Fibroblast of lung (primary cell): ENCODE data around the gene CARS1. TPM values are rescaled to one million over a fixed set of nuclear protein-coding genes. Genes with fewer than 3 reads are reported as not detected.
A peak's percentile ranks its signal among the peaks of the same experiment; 100 is the strongest.

Experiments
- DNase-seq, 2 donors: peaks; one replicate each; pipeline versions ENCODE4 v3.0.0 to v3.0.0-alpha.2; 2010; ENCODE audit warnings: low read depth in 2 of 2
- H2AFZ ChIP-seq: 2 replicates; pipeline ENCODE4 v1.5.1; 2012; ENCODE audit warnings: low read length, control low read depth, inconsistent platforms
- H3K27ac ChIP-seq: 2 replicates; pipeline ENCODE4 v1.5.1; 2011; ENCODE audit warnings: low read length, control low read depth; ENCODE audit not compliant: insufficient read depth
- H3K27me3 ChIP-seq: 2 replicates; pipeline ENCODE4 v1.5.1; 2011; ENCODE audit warnings: mild to moderate bottlenecking, low read length; ENCODE audit not compliant: control insufficient read depth, insufficient read depth
- H3K36me3 ChIP-seq: 2 replicates; pipeline ENCODE4 v1.5.1; 2011; ENCODE audit warnings: low read length; ENCODE audit not compliant: control insufficient read depth, insufficient read depth
- H3K4me1 ChIP-seq: 2 replicates; pipeline ENCODE4 v1.5.1; 2011; ENCODE audit warnings: low read length; ENCODE audit not compliant: control insufficient read depth, insufficient read depth; ENCODE audit errors: extremely low read depth
- H3K4me2 ChIP-seq: 2 replicates; pipeline ENCODE4 v1.5.1; 2011; ENCODE audit warnings: low read length, control low read depth; ENCODE audit not compliant: insufficient read depth; ENCODE audit errors: extremely low read depth
- H3K4me3 ChIP-seq, 4 experiments: fragments of 200-600 bp in 1 of 4; sonication (generic) in 1 of 4; replicated peaks in 1 of 4; 2 replicates each; pipeline ENCODE4 v1.5.1; 2011 to 2016; ENCODE audit warnings: low read length in 4 of 4, low read depth in 3 of 4, mild to moderate bottlenecking in 3 of 4, control low read depth in 2 of 4, inconsistent platforms in 1 of 4, mixed read lengths in 1 of 4; ENCODE audit not compliant: insufficient read depth in 1 of 4; ENCODE audit errors: control extremely low read depth in 1 of 4
- H3K79me2 ChIP-seq: 2 replicates; pipeline ENCODE4 v1.5.1; 2012; ENCODE audit warnings: mild to moderate bottlenecking, low read length, inconsistent platforms; ENCODE audit not compliant: control insufficient read depth, insufficient read depth
- H3K9ac ChIP-seq: 2 replicates; pipeline ENCODE4 v1.5.1; 2011; ENCODE audit warnings: mild to moderate bottlenecking, low read length, control low read depth; ENCODE audit not compliant: insufficient read depth
- H3K9me3 ChIP-seq: 2 replicates; pipeline ENCODE4 v1.5.1; 2012; ENCODE audit warnings: low read depth, low read length; ENCODE audit not compliant: control insufficient read depth, insufficient read depth
- H4K20me1 ChIP-seq: 2 replicates; pipeline ENCODE4 v1.5.1; 2011; ENCODE audit warnings: low read length; ENCODE audit not compliant: control insufficient read depth, insufficient read depth; ENCODE audit errors: extremely low read depth
- EZH2 ChIP-seq: IDR thresholded peaks from 2 replicates; pipeline ENCODE4 v1.5.1; 2012; ENCODE audit warnings: low read length, control low read depth, mild to moderate bottlenecking; ENCODE audit errors: missing control alignments
- polyA plus RNA-seq, 2 donors: library from polyadenylated mRNA; depleted of rRNA in 1 of 2; stranded (reverse) in 1 of 2; unstranded in 1 of 2; fragments of >200 nt; gene quantifications; 2 replicates each; pipeline ENCODE4 v1.2.1, GENCODE V29; 2011 to 2012; ENCODE audit warnings: missing spikeins in 1 of 2
- total RNA-seq: library from RNA; depleted of rRNA; stranded (reverse); fragments of >200 nt; gene quantifications from 2 replicates; pipeline ENCODE4 v1.2.1, GENCODE V29; 2014
- TF ChIP-seq, protein P1 (sequence below), 2 donors: IDR thresholded peaks in 1 of 2; conservative IDR thresholded peaks in 1 of 2; 1 replicate in 1 of 2; 2 replicates in 1 of 2; pipeline ENCODE4 v1.5.1; 2011 to 2012; ENCODE audit warnings: low read length in 2 of 2, control low read depth in 1 of 2, inconsistent platforms in 1 of 2, low read depth in 1 of 2, mild to moderate bottlenecking in 1 of 2

The CARS1 gene
- total and polyA plus RNA-seq, 2 donors (not counting 1 experiment from before 2014, with no cell fraction given) = 67.5 to 149 TPM

GRCh38 chr11:3022300-3022967 is 34.8 kb downstream of the CARS1 start:
- Histone ChIP-seq H3K9ac (no peak overlapping the region), H3K36me3 (peaks cover 28% of the 10 kb centered on the region), H3K27ac (peak overlapping the region; percentile 30), H3K4me1 (peaks cover 8% of the 10 kb centered on the region), H2AFZ (no peak overlapping the region), H3K27me3 (no peaks in the 10 kb centered on the region), H3K4me2 (no peak overlapping the region), H3K9me3 (no peaks in the 10 kb centered on the region), H4K20me1 (peaks cover 2% of the 10 kb centered on the region), H3K4me3 (no peak overlapping the region), H3K79me2 (no peaks in the 10 kb centered on the region)
- DNase-seq = peak; percentile 35 to 74
- TF ChIP-seq, protein P1, sequence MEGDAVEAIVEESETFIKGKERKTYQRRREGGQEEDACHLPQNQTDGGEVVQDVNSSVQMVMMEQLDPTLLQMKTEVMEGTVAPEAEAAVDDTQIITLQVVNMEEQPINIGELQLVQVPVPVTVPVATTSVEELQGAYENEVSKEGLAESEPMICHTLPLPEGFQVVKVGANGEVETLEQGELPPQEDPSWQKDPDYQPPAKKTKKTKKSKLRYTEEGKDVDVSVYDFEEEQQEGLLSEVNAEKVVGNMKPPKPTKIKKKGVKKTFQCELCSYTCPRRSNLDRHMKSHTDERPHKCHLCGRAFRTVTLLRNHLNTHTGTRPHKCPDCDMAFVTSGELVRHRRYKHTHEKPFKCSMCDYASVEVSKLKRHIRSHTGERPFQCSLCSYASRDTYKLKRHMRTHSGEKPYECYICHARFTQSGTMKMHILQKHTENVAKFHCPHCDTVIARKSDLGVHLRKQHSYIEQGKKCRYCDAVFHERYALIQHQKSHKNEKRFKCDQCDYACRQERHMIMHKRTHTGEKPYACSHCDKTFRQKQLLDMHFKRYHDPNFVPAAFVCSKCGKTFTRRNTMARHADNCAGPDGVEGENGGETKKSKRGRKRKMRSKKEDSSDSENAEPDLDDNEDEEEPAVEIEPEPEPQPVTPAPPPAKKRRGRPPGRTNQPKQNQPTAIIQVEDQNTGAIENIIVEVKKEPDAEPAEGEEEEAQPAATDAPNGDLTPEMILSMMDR (conservative IDR thresholded peaks at IDR 0.05 in 1 of 2, IDR thresholded peaks at IDR 0.05 in 1 of 2; ENCODE audit: low read depth in 1 of 2, low read length in 2 of 2) = no peak
- TF ChIP-seq EZH2 = no peak

DNA sequence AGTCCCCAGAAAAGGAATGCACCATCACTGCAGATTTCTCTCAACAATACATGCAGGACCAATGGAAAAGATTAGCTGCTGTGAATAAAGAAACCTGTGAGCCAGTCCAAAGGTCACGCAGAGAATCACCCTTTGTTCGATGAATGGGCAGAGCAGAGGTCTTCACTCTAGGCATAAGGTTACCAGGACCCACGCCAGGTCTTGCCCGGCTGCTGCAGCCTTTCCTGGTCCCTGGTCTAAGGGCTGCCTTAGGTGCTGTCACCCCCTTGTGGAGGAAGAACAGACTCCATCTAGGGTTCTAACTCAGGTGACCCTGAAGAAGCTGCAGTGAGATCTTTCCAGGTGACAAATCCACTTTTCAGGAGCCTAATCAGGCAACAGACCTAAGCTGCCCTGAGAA is 36.1 kb downstream of the CARS1 start:
- H3K9me3 ChIP-seq = no peaks in the 10 kb centered on the region
- H3K4me1 ChIP-seq = peaks cover 8% of the 10 kb centered on the region
- H3K27me3 ChIP-seq = no peaks in the 10 kb centered on the region
- peak; percentile 23 to 31 for DNase-seq
- H3K27ac ChIP-seq = no peak overlapping the region
- H3K9ac ChIP-seq = no peak overlapping the region
- H4K20me1 ChIP-seq = peaks cover 2% of the 10 kb centered on the region
- TF ChIP-seq EZH2 = no peak
- TF ChIP-seq, protein P1 (conservative IDR thresholded peaks at IDR 0.05 in 1 of 2, IDR thresholded peaks at IDR 0.05 in 1 of 2; ENCODE audit: low read depth in 1 of 2, low read length in 2 of 2) = peak; percentile 30 to 53
- peaks cover 23% of the 10 kb centered on the region for H3K36me3 ChIP-seq
- no peaks in the 10 kb centered on the region for H3K79me2 ChIP-seq
- H2AFZ ChIP-seq = no peak overlapping the region
- H3K4me3 ChIP-seq = no peak overlapping the region
- no peak overlapping the region for H3K4me2 ChIP-seq

DNA sequence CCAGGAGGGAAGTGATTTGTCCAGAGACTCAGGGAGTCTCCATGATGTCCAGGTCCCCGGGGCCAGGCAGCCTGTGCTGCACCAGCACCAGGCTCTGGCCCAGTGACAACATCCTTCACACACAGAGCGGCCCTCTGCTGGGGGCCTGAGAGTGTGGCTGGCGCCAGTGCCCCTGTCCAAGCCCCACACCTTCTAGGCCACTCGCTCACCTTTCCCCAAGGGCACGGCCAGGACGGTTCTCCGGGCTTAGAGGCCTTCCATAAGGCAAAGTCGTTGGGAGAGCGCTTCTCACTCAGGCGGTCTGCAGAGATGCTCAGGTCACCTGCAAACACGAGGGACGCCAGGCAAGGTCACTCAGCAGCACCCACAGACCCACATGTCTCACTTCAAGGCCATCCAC is 37.2 kb downstream of the CARS1 start:
- TF ChIP-seq, protein P1 (conservative IDR thresholded peaks at IDR 0.05 in 1 of 2, IDR thresholded peaks at IDR 0.05 in 1 of 2; ENCODE audit: low read depth in 1 of 2, low read length in 2 of 2) = no peak
- no peak for TF ChIP-seq EZH2
- H3K79me2 ChIP-seq = no peaks in the 10 kb centered on the region
- no peaks in the 10 kb centered on the region for H3K27me3 ChIP-seq
- H3K4me3 ChIP-seq = no peak overlapping the region
- H3K9me3 ChIP-seq = no peaks in the 10 kb centered on the region
- H3K4me1 ChIP-seq = peaks cover 8% of the 10 kb centered on the region
- no peak for DNase-seq
- peaks cover 31% of the 10 kb centered on the region for H3K36me3 ChIP-seq
- H2AFZ ChIP-seq = no peak overlapping the region
- no peak overlapping the region for H3K9ac ChIP-seq
- peaks cover 2% of the 10 kb centered on the region for H4K20me1 ChIP-seq
- H3K27ac ChIP-seq = no peak overlapping the region
- no peak overlapping the region for H3K4me2 ChIP-seq
